ENCODE data around the gene AKT1.

DNA sequence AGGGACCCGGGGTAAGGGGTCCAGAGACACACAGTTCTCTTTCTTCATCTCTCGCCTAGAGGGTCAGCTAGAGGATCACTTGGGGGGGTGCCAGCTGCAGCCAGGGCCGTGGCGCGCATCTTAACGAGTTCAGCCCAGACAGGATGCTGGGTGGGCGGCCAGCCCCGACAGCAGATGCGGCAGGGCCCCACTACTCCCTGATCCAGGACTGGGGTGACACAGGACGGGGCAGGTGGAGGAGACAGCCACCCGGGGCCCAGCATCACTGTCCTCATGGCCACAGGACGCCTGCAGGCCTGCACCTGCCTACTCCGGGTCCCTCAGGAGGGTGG is 12.8 kb downstream of the AKT1 start:
- TF ChIP-seq POLR2A (IDR thresholded peaks at IDR 0.05; ENCODE audit: low read length) (no peak), GATA1 (IDR thresholded peaks at IDR 0.05; ENCODE audit: low read depth, low read length) (no peak)
